Mesenchymal stem cell (in vitro differentiated cells and primary cell): Measurements from ENCODE around the gene LRRD1.
"Not testable (repeated sequence)": the region's sequence is repeated elsewhere in the genome, so short reads cannot be mapped to it uniquely, and the experiment has no call there.

ENCODE experiments used
- DNase-seq: peaks from one replicate; pipeline ENCODE4 v3.0.0-alpha.2; 2013
- H2AFZ ChIP-seq: one replicate; pipeline ENCODE4 v1.6.1; 2013; ENCODE audit warnings: low read depth, mild to moderate bottlenecking, control low read depth, inconsistent platforms, low read length, moderate library complexity
- H2AK5ac ChIP-seq: 2 replicates; pipeline ENCODE4 v1.6.1; 2013; ENCODE audit warnings: low read length, moderate library complexity, mild to moderate bottlenecking, inconsistent platforms; ENCODE audit not compliant: severe bottlenecking
- H2BK120ac ChIP-seq: one replicate; pipeline ENCODE4 v1.6.1; 2013; ENCODE audit warnings: low read depth, mild to moderate bottlenecking, inconsistent platforms, low read length, moderate library complexity
- H2BK12ac ChIP-seq, 2 experiments: one replicate each; pipeline ENCODE4 v1.6.1; 2013; ENCODE audit warnings: inconsistent platforms in 2 of 2, low read length in 2 of 2, mild to moderate bottlenecking in 2 of 2, moderate library complexity in 2 of 2, control low read depth in 1 of 2
- H2BK15ac ChIP-seq: one replicate; pipeline ENCODE4 v1.6.1; 2013; ENCODE audit warnings: mild to moderate bottlenecking, low read depth, inconsistent platforms; ENCODE audit not compliant: poor library complexity, severe bottlenecking
- H2BK5ac ChIP-seq: 2 replicates; pipeline ENCODE4 v1.6.1; 2013; ENCODE audit warnings: low read depth, mild to moderate bottlenecking, low read length, control low read depth, inconsistent platforms; ENCODE audit not compliant: poor library complexity, severe bottlenecking
- H3K14ac ChIP-seq, 2 experiments: one replicate each; pipeline ENCODE4 v1.6.1; 2013; ENCODE audit warnings: inconsistent platforms in 2 of 2, low read length in 2 of 2, control low read depth in 1 of 2, mild to moderate bottlenecking in 1 of 2, moderate library complexity in 1 of 2
- H3K18ac ChIP-seq, 2 experiments: one replicate each; pipeline ENCODE4 v1.6.1; 2013; ENCODE audit warnings: inconsistent platforms in 2 of 2, low read length in 2 of 2, control low read depth in 1 of 2, low read depth in 1 of 2, mild to moderate bottlenecking in 1 of 2
- H3K23ac ChIP-seq, 2 experiments: one replicate each; pipeline ENCODE4 v1.6.1; 2013; ENCODE audit warnings: inconsistent platforms in 2 of 2, low read length in 2 of 2, mild to moderate bottlenecking in 2 of 2, moderate library complexity in 2 of 2, control low read depth in 1 of 2
- H3K27ac ChIP-seq: 2 replicates; pipeline ENCODE4 v1.5.1; 2013; ENCODE audit warnings: mild to moderate bottlenecking, moderate library complexity, low read length, control low read depth, inconsistent platforms; ENCODE audit not compliant: poor library complexity, severe bottlenecking
- H3K27me3 ChIP-seq, 2 experiments: 2 replicates each; pipeline versions ENCODE4 v1.6.1 to v1.7.0; 2013; ENCODE audit warnings: low read length in 2 of 2, mild to moderate bottlenecking in 2 of 2, moderate library complexity in 2 of 2, control low read depth in 1 of 2, inconsistent platforms in 1 of 2; ENCODE audit not compliant: control insufficient read depth in 1 of 2, insufficient read depth in 1 of 2
- H3K36me3 ChIP-seq, 2 experiments: 2 replicates each; pipeline versions ENCODE4 v1.6.1 to v1.7.0; 2013; ENCODE audit warnings: low read length in 2 of 2, control low read depth in 1 of 2, inconsistent platforms in 1 of 2, low read depth in 1 of 2, mild to moderate bottlenecking in 1 of 2; ENCODE audit not compliant: insufficient read depth in 2 of 2, control insufficient read depth in 1 of 2
- H3K4ac ChIP-seq, 2 experiments: one replicate each; pipeline ENCODE4 v1.6.1; 2013; ENCODE audit warnings: inconsistent platforms in 2 of 2, low read length in 2 of 2, mild to moderate bottlenecking in 2 of 2, moderate library complexity in 2 of 2, control low read depth in 1 of 2, low read depth in 1 of 2
- H3K4me1 ChIP-seq: 2 replicates; pipeline ENCODE4 v1.6.1; 2013; ENCODE audit warnings: low read depth, low read length, control low read depth; ENCODE audit not compliant: control insufficient read depth, insufficient read depth
- H3K4me2 ChIP-seq: 2 replicates; pipeline ENCODE4 v1.6.1; 2013; ENCODE audit warnings: low read length, mild to moderate bottlenecking, inconsistent platforms; ENCODE audit not compliant: poor library complexity, severe bottlenecking
- H3K4me3 ChIP-seq, 2 experiments: 2 replicates each; pipeline versions ENCODE4 v1.5.1 to v1.7.0; 2013; ENCODE audit warnings: low read length in 2 of 2, mild to moderate bottlenecking in 2 of 2, control low read depth in 1 of 2, low read depth in 1 of 2; ENCODE audit not compliant: insufficient read depth in 1 of 2
- H3K79me1 ChIP-seq: replicated peaks from 2 replicates; pipeline ENCODE4 v1.6.1; 2013; ENCODE audit warnings: mild to moderate bottlenecking, control low read depth, low read length, inconsistent platforms; ENCODE audit not compliant: poor library complexity, severe bottlenecking
- H3K9ac ChIP-seq: 2 replicates; pipeline ENCODE4 v1.7.0; 2013; ENCODE audit warnings: mild to moderate bottlenecking, low read length, moderate library complexity
- H3K9me3 ChIP-seq: 2 replicates; pipeline ENCODE4 v1.7.0; 2013; ENCODE audit warnings: mild to moderate bottlenecking, low read length; ENCODE audit not compliant: control insufficient read depth
- H4K8ac ChIP-seq: one replicate; pipeline ENCODE4 v1.6.1; 2013; ENCODE audit warnings: inconsistent platforms, mild to moderate bottlenecking, low read length, moderate library complexity
- H4K91ac ChIP-seq: one replicate; pipeline ENCODE4 v1.6.1; 2013; ENCODE audit warnings: mild to moderate bottlenecking, low read length, inconsistent platforms
- WGBS: methylation state at CpG from one replicate; pipeline ENCODE4 v1.1.7; 2013; ENCODE audit warnings: mixed read lengths; 5-methylcytosine and 5-hydroxymethylcytosine counted together

Gene LRRD1

GRCh38 chr7:92155108-92155739 lies 23.7 kb downstream of the LRRD1 start:
- Histone ChIP-seq H3K9ac (no peak overlapping the region), H3K4ac (no peak overlapping the region), H2BK12ac (no peak overlapping the region), H3K27ac (no peak overlapping the region), H3K4me1 (no peaks in the 10 kb centered on the region), H3K36me3 (no peaks in the 10 kb centered on the region), H4K91ac (no peak overlapping the region), H2AK5ac (no peak overlapping the region), H3K27me3 (no peaks in the 10 kb centered on the region), H2AFZ (no peak overlapping the region), H2BK120ac (no peak overlapping the region), H2BK5ac (no peak overlapping the region), H3K23ac (no peak overlapping the region), H3K9me3 (no peaks in the 10 kb centered on the region), H3K79me1 (no peaks in the 10 kb centered on the region), H3K18ac (no peak overlapping the region), H3K4me3 (no peak overlapping the region), H4K8ac (no peak overlapping the region), H2BK15ac (no peak overlapping the region), H3K4me2 (no peak overlapping the region), H3K14ac (no peak overlapping the region)
- DNase-seq = no peak
- WGBS = 91% methylated on average over 1 of the region's 1 CpG

GRCh38 chr7:92150450-92151017 lies 28.4 kb downstream of the LRRD1 start:
- WGBS = 83% methylated on average over 1 of the region's 1 CpG

GRCh38 chr7:92149736-92150239 lies 29.2 kb downstream of the LRRD1 start:
- WGBS = 95% methylated on average over 5 of the region's 5 CpGs
- H2AK5ac ChIP-seq = no peak overlapping the region
- H2BK5ac ChIP-seq = no peak overlapping the region
- H3K23ac ChIP-seq = no peak overlapping the region
- no peak overlapping the region for H4K91ac ChIP-seq
- no peak overlapping the region for H3K4me3 ChIP-seq
- no peaks in the 10 kb centered on the region for H3K9me3 ChIP-seq
- no peak overlapping the region for H2BK12ac ChIP-seq
- no peaks in the 10 kb centered on the region for H3K27me3 ChIP-seq
- no peaks in the 10 kb centered on the region for H3K79me1 ChIP-seq
- H4K8ac ChIP-seq = no peak overlapping the region
- no peak overlapping the region for H3K4ac ChIP-seq
- H3K9ac ChIP-seq = no peak overlapping the region
- H3K27ac ChIP-seq = no peak overlapping the region
- no peaks in the 10 kb centered on the region for H3K4me1 ChIP-seq
- no peaks in the 10 kb centered on the region for H3K36me3 ChIP-seq
- no peak overlapping the region for H3K18ac ChIP-seq
- H2AFZ ChIP-seq = no peak overlapping the region
- H2BK15ac ChIP-seq = no peak overlapping the region
- DNase-seq = no peak
- no peak overlapping the region for H3K4me2 ChIP-seq
- H2BK120ac ChIP-seq = no peak overlapping the region
- H3K14ac ChIP-seq = no peak overlapping the region

More at GRCh38 chr7:92150450-92151017, 28.4 kb downstream of the LRRD1 start:
- no peaks in the 10 kb centered on the region for H3K79me1 ChIP-seq
- no peak overlapping the region for H4K8ac ChIP-seq
- H3K18ac ChIP-seq = no peak overlapping the region
- H3K4me3 ChIP-seq = no peak overlapping the region
- H3K4me1 ChIP-seq = no peaks in the 10 kb centered on the region
- H3K9ac ChIP-seq = no peak overlapping the region
- no peak overlapping the region for H3K14ac ChIP-seq
- no peak overlapping the region for H2BK15ac ChIP-seq
- H3K4me2 ChIP-seq = no peak overlapping the region
- H3K23ac ChIP-seq = no peak overlapping the region
- no peak overlapping the region for H2AK5ac ChIP-seq
- no peak for DNase-seq
- H4K91ac ChIP-seq = no peak overlapping the region
- H3K27me3 ChIP-seq = no peaks in the 10 kb centered on the region
- H2BK5ac ChIP-seq = no peak overlapping the region
- H3K4ac ChIP-seq = no peak overlapping the region
- H2BK120ac ChIP-seq = no peak overlapping the region
- no peak overlapping the region for H2BK12ac ChIP-seq
- H3K9me3 ChIP-seq = no peaks in the 10 kb centered on the region
- no peaks in the 10 kb centered on the region for H3K36me3 ChIP-seq
- no peak overlapping the region for H2AFZ ChIP-seq
- H3K27ac ChIP-seq = no peak overlapping the region

- H3K4ac ChIP-seq, H3K9me3 ChIP-seq, H3K4me1 ChIP-seq, H2AFZ ChIP-seq, H3K4me3 ChIP-seq, H2BK12ac ChIP-seq, H3K4me2 ChIP-seq, H4K8ac ChIP-seq, H3K14ac ChIP-seq, H4K91ac ChIP-seq, H2BK120ac ChIP-seq, H3K27ac ChIP-seq, H3K27me3 ChIP-seq, H3K36me3 ChIP-seq, H2BK5ac ChIP-seq, H3K9ac ChIP-seq, H3K18ac ChIP-seq, DNase-seq, H2AK5ac ChIP-seq, H3K23ac ChIP-seq, H2BK15ac ChIP-seq, H3K79me1 ChIP-seq: not testable (repeated sequence)
- 95% methylated on average over 45 of the region's 50 CpGs for WGBS
Measured at GRCh38 chr7:92143192-92143880, 35.6 kb downstream of the LRRD1 start.
